Neuron (in vitro differentiated cells): ENCODE results near the gene DMXL1.

Experiments used
- H2AFZ ChIP-seq: one replicate; pipeline ENCODE4 v1.6.1; 2013; ENCODE audit warnings: low read depth, mild to moderate bottlenecking, inconsistent platforms, low read length, moderate library complexity
- H3K27me3 ChIP-seq: one replicate; pipeline ENCODE4 v1.6.1; 2013; ENCODE audit warnings: low read length; ENCODE audit not compliant: insufficient read depth
- H3K36me3 ChIP-seq: one replicate; pipeline ENCODE4 v1.6.1; 2013; ENCODE audit warnings: low read length; ENCODE audit not compliant: insufficient read depth
- H3K4me1 ChIP-seq: one replicate; pipeline ENCODE4 v1.6.1; 2013; ENCODE audit warnings: low read length; ENCODE audit not compliant: insufficient read depth
- H3K4me3 ChIP-seq: 2 replicates; pipeline ENCODE4 v1.5.1; 2013; ENCODE audit warnings: mild to moderate bottlenecking, low read length, moderate library complexity
- H3K9me3 ChIP-seq: one replicate; pipeline ENCODE4 v1.6.1; 2013; ENCODE audit warnings: low read length

Gene DMXL1

GRCh38 chr5:119274030-119274766 lies 203.3 kb downstream of the DMXL1 start:
- H3K9me3 ChIP-seq: no peaks in the 10 kb centered on the region
- H3K27me3 ChIP-seq: no peaks in the 10 kb centered on the region
- H3K4me3 ChIP-seq: no peak overlapping the region
- H3K36me3 ChIP-seq: no peaks in the 10 kb centered on the region
- H2AFZ ChIP-seq: no peak overlapping the region
- peaks cover 3% of the 10 kb centered on the region for H3K4me1 ChIP-seq

- Histone ChIP-seq H2AFZ (no peak overlapping the region), H3K4me3 (no peak overlapping the region), H3K27me3 (no peaks in the 10 kb centered on the region), H3K9me3 (no peaks in the 10 kb centered on the region), H3K36me3 (no peaks in the 10 kb centered on the region), H3K4me1 (no peaks in the 10 kb centered on the region)
Measured at GRCh38 chr5:119274767-119275130, 203.9 kb downstream of the DMXL1 start.

- H3K4me3 ChIP-seq: no peak overlapping the region
- H3K9me3 ChIP-seq: no peaks in the 10 kb centered on the region
- no peaks in the 10 kb centered on the region for H3K36me3 ChIP-seq
- H3K4me1 ChIP-seq: no peaks in the 10 kb centered on the region
- no peak overlapping the region for H2AFZ ChIP-seq
- no peaks in the 10 kb centered on the region for H3K27me3 ChIP-seq
Measured at GRCh38 chr5:119275146-119275545, 204.3 kb downstream of the DMXL1 start.

GRCh38 chr5:119275601-119276173 lies 204.8 kb downstream of the DMXL1 start:
- no peak overlapping the region for H2AFZ ChIP-seq
- H3K9me3 ChIP-seq: no peaks in the 10 kb centered on the region
- H3K4me3 ChIP-seq: no peak overlapping the region
- no peaks in the 10 kb centered on the region for H3K36me3 ChIP-seq
- no peaks in the 10 kb centered on the region for H3K4me1 ChIP-seq
- no peaks in the 10 kb centered on the region for H3K27me3 ChIP-seq

GRCh38 chr5:119276978-119277377 lies 206.1 kb downstream of the DMXL1 start:
- Histone ChIP-seq H3K27me3 (no peaks in the 10 kb centered on the region), H2AFZ (no peak overlapping the region)

GRCh38 chr5:119279093-119279492 lies 208.2 kb downstream of the DMXL1 start:
- H3K36me3 ChIP-seq: no peaks in the 10 kb centered on the region
- no peaks in the 10 kb centered on the region for H3K27me3 ChIP-seq
- no peaks in the 10 kb centered on the region for H3K4me1 ChIP-seq
- H2AFZ ChIP-seq: no peak overlapping the region
- H3K4me3 ChIP-seq: no peak overlapping the region
- H3K9me3 ChIP-seq: no peaks in the 10 kb centered on the region

More at GRCh38 chr5:119276978-119277377, 206.1 kb downstream of the DMXL1 start:
- no peaks in the 10 kb centered on the region for H3K36me3 ChIP-seq
- no peaks in the 10 kb centered on the region for H3K9me3 ChIP-seq
- H3K4me1 ChIP-seq: no peaks in the 10 kb centered on the region
- H3K4me3 ChIP-seq: no peak overlapping the region

- Histone ChIP-seq H2AFZ (no peak overlapping the region), H3K4me3 (no peak overlapping the region), H3K36me3 (no peaks in the 10 kb centered on the region), H3K9me3 (no peaks in the 10 kb centered on the region), H3K4me1 (no peaks in the 10 kb centered on the region), H3K27me3 (no peaks in the 10 kb centered on the region)
Measured at GRCh38 chr5:119280380-119280779, 209.5 kb downstream of the DMXL1 start.

- Histone ChIP-seq H2AFZ (no peak overlapping the region), H3K27me3 (no peaks in the 10 kb centered on the region), H3K9me3 (no peaks in the 10 kb centered on the region), H3K4me3 (no peak overlapping the region), H3K4me1 (no peaks in the 10 kb centered on the region), H3K36me3 (no peaks in the 10 kb centered on the region)
Measured at GRCh38 chr5:119282628-119283027, 211.7 kb downstream of the DMXL1 start.

GRCh38 chr5:119284031-119284430 lies 213.1 kb downstream of the DMXL1 start:
- no peaks in the 10 kb centered on the region for H3K36me3 ChIP-seq
- no peak overlapping the region for H3K4me3 ChIP-seq
- H3K9me3 ChIP-seq: no peaks in the 10 kb centered on the region
- H2AFZ ChIP-seq: no peak overlapping the region
- H3K27me3 ChIP-seq: no peaks in the 10 kb centered on the region
- no peaks in the 10 kb centered on the region for H3K4me1 ChIP-seq

- Histone ChIP-seq H3K9me3 (no peaks in the 10 kb centered on the region), H3K27me3 (no peaks in the 10 kb centered on the region), H2AFZ (no peak overlapping the region), H3K4me3 (no peak overlapping the region), H3K36me3 (no peaks in the 10 kb centered on the region), H3K4me1 (no peaks in the 10 kb centered on the region)
Measured at GRCh38 chr5:119285070-119285916, 214.4 kb downstream of the DMXL1 start.

GRCh38 chr5:119286511-119287488 lies 215.9 kb downstream of the DMXL1 start:
- H3K36me3 ChIP-seq: no peaks in the 10 kb centered on the region
- no peak overlapping the region for H3K4me3 ChIP-seq
- H3K9me3 ChIP-seq: no peaks in the 10 kb centered on the region
- H3K4me1 ChIP-seq: no peaks in the 10 kb centered on the region
- H3K27me3 ChIP-seq: no peaks in the 10 kb centered on the region
- no peak overlapping the region for H2AFZ ChIP-seq

GRCh38 chr5:119287547-119288111 lies 216.7 kb downstream of the DMXL1 start:
- Histone ChIP-seq H3K4me1 (no peaks in the 10 kb centered on the region), H3K4me3 (no peak overlapping the region), H3K9me3 (no peaks in the 10 kb centered on the region)

More at GRCh38 chr5:119287547-119288111, 216.7 kb downstream of the DMXL1 start:
- no peaks in the 10 kb centered on the region for H3K36me3 ChIP-seq
- H2AFZ ChIP-seq: no peak overlapping the region
- no peaks in the 10 kb centered on the region for H3K27me3 ChIP-seq
